Measurements from ENCODE around the gene SOBP. TPM values are rescaled to one million over a fixed set of nuclear protein-coding genes. Genes with fewer than 3 reads are reported as not detected.

SOBP gene
- total RNA-seq, 1 donor from 2014 or later, result 0.27 TPM

DNA sequence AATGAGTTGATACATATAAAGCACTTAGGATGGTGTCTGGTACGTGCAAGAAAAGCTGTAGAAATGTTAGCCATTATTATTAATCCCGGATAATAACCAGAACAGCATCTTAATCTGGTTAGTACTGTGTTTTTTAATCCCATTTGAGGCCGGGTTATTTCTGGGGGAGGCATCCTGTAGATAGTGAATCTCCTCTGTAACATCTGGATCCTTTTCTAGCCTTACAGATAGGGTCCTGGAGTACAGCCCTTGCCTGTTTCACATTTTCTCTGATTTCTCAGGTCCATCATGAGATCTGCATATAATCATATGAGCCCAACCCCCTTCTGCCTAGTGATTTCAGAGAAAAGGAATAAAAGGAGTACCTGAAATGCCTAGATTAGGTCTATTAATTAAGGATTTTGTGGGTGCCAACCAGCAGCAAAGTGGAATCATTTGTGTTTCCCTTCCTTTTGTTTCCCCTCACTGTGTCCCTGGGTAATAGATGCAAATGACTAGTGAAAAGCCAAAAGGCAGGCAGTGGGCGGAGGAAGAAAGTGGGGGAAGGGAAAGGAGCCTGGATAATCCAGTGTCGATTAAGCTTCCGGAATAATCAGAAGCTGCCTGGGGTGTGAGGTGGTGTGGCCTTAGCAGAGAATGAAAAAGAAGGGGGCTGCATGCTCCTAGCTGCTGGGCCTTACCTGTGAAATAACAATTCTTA is 88.9 kb downstream of the SOBP start:
- intact Hi-C loops (cut with micrococcal nuclease), result no loop called here

DNA sequence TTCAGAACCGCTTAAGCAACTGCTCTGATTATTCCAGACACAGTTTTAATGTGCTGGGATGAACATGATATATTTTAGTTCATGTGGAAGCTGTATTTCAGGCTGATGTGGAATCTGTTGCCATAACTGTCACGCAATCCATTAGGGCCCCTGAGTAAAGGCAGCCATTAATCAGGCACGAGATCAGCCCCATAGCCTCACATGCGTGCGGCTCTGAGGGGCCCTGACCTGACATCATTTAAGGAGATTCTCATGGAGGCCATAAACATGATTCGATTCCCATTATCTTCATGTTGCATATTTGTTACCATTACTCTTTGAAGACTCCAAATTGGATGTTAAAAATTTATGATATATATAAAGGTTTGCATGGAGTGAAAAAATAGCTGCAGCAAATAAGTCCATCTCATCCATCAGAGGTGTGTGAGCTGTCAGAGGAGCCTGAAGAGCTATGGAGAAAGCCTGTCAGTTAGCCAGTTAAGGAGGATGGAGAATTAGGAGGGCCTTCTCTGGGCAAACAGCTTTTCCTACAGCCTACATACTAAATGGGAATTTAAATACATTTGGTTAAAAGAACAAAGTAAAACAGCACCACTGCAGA is 89.6 kb downstream of the SOBP start:
- intact Hi-C loops (cut with micrococcal nuclease), result no loop called here

DNA sequence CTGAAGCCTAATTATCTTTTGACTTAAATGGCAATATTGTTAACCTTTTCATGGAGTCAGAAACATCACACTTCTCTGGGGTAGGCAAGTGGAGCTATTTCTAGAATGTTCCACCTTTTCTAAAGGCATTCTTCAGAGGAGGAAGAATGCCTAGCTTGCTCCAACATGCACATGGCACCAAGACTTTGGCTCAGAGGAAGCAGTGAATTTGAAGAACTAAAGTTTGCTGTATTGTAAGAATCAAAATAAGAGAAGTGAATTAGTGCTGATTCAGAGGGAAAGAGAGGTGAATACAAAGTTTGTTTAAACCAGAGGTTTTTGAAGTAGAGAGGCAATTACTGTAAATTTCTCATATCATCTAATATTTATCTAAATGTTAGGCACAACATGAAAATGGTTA is 92.2 kb downstream of the SOBP start:
- intact Hi-C loops (cut with micrococcal nuclease), result no loop called here

DNA sequence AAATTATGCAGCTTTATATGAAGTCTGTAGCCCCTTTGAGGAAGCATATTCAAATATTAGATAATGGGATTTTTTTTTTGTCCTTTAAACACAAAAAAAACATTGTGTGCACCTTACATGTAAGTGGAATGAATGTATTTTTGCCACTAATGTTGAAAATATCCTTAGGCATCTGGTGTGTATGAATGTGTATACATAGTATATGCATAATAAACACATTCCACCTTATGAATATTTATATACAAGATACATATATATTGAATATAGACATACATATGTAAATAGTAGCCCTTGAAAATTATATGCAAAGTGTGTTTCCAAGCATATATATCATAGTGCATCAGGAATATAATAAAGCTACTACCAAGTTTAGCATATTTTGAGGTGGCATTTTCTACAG is 94.8 kb downstream of the SOBP start:
- intact Hi-C loops (cut with micrococcal nuclease), result no loop called here

DNA sequence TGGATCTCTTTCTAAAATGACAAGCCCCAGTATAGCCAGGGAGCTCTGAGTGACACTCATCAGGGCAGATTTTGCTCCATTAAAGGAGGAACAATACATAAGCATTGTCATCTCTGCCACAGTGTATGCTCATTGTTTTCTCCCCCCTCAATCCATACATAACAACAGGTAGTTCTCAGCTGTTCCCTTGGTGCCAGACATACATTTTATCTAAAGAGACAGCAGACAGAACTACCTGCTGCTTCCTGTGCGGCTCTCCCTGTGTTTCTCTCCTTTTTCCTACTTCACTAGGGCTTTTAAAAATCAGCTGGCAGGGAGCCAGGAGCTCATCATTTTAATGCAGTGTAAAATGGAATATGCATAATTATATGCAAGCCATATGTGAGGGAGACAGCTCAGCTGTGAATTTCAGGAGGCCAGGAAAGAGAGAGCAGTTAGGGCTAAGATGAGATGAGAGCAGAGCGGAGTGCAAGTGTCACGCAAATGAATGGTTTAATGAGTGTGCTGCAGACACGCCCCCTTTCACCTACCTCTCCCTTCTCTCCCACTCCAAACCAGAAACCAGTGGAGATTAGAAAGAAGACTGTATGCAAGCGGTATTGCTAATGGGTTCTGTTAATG is 96.0 kb downstream of the SOBP start:
- intact Hi-C loops (cut with micrococcal nuclease), result no loop called here

DNA sequence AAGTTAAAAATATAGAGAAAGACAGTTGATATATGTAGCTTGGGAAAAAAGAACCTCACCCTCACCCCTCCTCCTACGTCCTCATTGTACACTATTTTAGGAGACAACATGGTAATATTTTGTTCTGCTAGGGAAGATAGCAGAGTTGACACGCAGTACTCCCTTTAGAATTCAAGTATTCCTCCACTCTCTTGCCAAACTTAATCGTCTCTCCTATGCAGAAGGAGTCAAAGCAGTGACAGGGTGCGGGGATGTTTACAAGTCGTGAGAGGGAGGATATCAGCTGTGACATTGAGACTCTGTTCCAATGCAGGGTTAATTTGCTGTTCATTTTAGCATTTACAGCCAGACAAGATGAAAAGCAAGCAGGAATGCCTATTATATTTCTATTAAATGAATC is 97.5 kb downstream of the SOBP start:
- intact Hi-C loops (cut with micrococcal nuclease), result no loop called here

DNA sequence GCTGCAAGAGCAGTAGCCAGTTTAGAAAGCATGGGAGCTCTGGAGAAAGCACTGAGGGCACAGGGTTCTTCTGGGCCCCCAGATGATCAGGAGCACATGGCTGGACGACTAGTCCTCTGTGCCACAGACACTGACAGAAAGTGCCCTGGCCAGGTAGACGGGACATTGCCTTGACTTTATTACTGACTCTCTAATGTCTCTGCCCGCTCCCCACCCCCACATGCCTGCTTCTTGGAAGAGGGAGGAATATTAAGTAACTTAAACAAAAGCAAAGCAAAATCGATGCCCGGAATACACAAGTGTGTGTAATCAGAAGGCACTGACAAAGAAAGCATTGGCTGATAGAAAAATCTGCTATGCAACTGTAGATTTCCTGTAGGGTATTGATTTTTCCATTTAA is 99.3 kb downstream of the SOBP start:
- intact Hi-C loops (cut with micrococcal nuclease), result no loop called here

DNA sequence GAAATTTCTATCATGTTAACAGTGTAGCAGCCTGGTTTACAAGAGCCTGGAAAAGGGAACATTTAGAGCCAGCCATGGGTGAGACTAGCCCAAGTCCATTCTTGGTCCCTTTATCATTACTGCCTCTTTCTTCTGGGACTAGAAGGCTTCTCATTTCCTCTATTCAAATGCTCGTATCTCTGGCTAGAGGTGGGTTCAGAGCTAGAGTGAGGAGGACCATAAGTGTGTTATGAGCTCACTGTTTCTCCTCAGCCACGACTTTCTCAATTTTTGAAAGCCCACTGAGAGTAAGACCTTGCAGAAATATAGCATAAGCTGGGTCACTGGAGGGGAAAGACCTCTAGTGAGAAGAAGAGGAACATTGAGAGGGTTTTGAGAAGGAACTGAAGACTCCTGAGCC is 100.0 kb downstream of the SOBP start:
- intact Hi-C loops (cut with micrococcal nuclease), result no loop called here

DNA sequence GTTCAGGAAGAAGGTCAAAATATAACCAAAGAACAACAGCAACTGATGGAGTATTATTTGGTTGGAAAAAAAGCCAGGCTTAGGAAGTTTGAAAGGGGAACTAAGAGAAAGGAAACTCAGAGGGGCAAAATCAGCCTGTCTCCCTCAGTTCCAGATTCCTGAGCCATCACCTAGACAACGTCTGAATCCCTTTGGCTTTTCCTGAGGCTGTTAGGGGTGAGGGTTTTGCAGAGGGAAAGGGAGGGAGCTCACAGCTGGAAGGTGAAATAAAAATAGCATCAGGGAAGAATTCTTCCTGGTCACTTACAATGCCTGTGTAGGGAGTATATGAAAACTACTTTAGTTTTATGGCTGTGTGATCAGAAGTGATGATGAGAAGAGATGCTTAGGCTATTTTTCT is 100.5 kb downstream of the SOBP start:
- intact Hi-C loops (cut with micrococcal nuclease), result no loop called here

DNA sequence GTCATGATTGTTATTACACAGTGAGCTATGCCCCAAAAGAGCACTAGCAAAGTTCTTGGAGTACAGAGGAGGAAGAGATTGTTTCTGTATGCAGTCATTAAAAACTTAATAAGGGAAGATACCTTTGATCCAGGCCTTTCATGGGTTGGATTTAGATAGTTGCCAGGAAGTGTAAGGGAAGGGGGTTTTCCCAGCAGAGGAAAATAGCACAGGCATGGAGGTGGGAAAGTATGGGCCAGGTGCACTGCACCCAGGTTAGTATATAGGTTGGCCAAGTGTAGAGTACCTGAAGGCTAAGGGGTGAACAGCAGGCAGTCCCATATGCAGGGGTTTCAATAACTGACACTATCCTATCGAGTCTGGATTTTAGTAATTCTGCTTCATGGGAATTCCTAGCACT is 101.4 kb downstream of the SOBP start:
- intact Hi-C loops (cut with micrococcal nuclease), result no loop called here

DNA sequence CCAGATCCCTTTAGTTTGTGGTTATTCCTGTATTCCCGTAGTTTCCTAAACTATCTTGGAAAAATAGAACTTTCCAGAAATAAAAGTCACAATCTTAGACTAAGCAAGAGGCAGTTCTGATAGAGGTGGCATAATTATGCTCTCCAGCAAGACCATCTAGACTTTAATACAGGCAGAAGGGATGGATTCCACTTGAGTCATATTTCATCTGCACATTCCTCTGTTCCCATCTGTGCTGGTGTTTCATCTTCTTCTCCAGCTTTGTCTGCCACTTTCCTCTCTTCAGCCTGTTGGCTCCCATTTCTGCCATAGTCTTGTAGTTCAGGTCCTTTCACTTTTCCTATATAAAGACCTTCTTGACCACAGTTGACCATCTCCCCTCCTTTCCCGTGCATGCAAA is 102.9 kb downstream of the SOBP start:
- intact Hi-C loops (cut with micrococcal nuclease), result no loop called here

DNA sequence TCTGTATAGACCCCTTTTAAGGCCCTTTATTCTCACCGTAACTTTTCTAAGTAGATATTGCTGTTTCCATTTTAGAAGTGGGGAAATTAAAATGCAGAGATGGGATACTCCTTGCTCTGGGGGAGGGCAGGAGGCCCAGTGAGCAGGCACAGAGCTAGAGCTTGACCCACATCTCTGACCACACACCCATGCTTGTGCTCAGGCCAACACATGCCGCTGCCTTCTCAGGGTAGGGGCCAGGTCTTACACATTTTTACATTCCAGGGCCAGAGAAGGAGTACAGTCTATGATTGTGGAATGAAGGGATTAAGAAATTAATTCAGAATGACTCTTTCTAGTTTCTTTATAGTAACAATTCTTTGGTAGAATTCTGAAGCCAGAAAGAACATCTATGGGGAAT is 104.8 kb downstream of the SOBP start:
- intact Hi-C loops (cut with micrococcal nuclease), result no loop called here

DNA sequence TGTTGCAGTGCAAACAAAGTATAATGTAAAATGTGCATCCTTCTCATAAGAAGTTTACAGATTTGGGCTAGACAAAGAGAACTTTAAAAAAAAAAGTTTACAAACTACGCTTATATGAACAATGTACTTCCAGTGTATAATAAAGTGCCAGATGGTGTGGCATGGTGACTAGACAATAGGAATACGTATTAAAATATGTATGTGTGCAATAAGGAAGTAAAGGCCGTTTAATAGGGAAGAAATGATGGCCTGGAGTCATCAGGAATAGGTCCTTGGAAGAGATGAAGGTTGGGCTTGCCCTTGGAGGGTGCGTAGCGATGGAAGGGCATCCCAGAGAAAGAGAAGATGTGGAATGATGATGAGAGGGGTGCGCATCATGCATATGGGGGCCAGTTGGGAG is 108.2 kb downstream of the SOBP start:
- intact Hi-C loops (cut with micrococcal nuclease), result no loop called here

DNA sequence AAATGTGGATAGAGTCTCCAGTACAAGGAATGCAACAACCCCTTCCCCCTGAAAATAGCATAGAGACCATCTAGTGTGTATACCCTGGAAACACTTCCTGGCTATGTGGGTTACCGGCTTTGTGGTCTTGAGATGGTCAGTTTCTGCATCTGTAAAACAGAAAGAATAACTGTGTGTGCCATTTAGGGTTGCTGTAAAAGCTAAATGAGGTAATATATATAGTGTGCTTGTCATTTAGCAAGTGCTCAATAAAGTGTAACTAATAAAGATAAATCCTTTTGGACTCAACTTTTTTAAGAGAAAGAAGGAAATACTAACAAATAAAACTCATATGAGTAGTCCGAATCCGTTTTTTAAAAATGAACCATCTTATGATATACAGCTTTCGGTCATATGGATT is 109.1 kb downstream of the SOBP start:
- intact Hi-C loops (cut with micrococcal nuclease), result no loop called here

DNA sequence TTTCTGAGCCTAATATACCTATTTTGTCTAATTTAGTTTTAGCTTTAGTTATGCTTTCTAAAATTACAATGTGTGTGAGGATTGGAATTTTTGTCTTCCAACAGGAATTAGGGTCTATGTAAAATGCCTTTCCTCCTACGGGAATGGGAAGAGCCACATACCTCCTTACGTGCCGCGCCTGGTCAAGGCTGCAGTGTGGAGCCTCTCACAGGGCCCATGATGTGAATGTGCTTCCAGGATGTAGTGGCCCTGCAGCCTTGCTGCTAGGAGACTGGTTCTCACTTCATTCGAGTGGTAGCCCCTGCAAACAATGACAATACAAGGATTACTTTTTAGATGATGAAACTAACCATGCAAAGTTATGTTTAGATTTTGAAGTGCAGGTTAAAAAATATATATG is 110.2 kb downstream of the SOBP start:
- intact Hi-C loops (cut with micrococcal nuclease), result no loop called here

DNA sequence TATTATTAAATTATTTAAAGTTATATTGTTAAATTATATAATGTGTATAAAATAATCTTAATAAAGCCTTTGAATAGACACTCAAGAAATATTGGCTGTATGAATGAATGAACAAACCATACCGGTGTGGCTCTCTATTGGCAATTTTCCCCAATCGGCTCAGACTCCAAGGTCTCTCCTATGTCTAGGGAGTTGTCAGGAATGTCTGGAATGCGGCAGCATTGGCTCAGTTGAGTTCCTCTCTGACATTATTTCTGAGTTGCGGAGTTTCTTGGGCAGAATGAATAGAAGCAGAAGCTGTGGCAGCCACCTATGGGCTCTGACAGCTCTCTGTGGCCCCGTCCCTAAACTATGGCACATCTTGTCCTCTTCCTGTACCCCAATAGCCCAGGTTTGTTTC is 111.0 kb downstream of the SOBP start:
- intact Hi-C loops (cut with micrococcal nuclease), result no loop called here

DNA sequence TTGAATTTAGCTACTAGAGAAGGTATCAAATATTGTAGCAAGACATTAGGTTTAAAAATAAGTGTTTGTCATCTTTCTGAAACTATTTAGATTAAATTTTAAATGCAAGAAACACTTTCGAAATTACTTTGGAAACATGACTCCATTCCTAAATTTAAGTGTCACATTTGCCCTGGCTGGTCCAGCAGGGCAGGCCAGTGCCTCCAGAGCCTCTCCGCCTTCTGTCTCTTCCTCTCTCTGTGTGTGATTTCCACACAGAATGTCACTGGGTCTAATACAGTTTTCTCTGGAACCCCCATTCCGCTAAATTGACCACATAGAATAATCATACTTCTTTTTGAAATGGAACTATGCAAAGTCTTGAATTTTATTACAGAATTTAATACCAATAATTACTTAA is 111.5 kb downstream of the SOBP start:
- intact Hi-C loops (cut with micrococcal nuclease), result no loop called here

DNA sequence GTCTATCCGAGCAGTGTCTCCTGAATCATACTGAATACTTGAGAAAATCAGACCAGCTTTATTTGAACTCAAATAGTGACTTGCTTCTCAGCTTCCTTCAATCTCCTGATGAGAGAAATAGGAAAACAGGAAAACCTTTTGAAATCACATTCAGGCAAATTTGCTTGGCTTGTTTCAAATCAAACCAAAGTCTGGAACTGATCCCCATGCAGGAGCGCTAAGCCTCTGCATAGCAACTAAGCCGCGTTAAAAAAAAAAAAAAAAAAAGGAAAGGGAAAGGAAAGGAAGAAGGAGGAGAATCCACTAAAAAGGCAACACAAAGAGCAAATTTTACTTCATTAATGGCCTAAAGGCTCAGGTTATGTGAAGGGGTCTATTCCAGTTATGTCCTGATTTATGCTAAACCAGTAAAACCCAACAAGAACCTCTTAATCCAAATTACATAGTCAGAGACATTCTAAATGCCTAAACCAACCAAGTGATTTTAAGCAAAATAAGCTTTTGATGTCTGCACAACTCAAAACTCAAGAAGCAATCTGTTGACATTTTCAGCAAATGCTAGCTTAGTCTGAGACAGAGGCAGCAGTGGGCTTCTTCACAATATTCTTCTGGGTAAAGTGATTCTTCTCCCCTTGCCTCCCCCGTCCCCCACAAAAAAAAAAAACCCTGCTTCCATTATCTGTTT is 112.5 kb downstream of the SOBP start:
- intact Hi-C loops (cut with micrococcal nuclease), result no loop called here

DNA sequence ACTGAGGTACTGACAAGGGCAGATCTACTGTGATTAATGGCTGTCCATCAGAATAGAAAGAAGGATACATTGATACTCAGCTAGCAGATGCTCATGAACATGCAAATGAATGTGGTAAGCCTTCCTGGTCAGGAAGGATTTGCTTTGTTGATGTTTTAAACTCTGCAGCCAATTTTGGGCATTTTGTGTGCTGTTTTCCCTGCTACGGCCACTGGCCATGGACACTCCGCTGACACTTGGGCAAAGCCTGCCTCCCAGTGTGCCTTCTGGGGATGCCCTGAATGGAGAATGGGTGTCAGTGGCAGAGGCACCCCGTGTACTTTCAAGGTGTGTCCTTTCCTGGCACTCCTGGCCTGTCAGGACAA is 113.1 kb downstream of the SOBP start:
- intact Hi-C loops (cut with micrococcal nuclease), result no loop called here

DNA sequence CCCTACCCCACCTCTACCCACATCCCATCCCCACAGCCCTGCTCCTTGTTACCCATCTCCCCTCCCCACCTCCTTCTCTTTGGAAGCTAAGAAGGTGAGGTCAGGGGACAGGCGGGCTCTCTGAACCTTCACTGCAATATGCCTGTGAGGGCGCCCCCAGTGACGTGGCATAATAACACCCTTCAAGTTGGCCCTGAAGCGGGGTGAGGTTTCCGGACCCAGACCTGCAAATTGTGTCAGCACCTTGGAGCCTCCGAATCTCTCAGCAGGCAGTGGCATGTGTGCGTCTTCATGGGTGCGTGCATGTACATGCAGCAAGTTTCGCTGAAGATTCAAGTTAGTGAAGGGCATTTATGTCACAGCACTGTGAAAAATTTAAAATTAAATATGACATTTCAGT is 114.6 kb downstream of the SOBP start:
- intact Hi-C loops (cut with micrococcal nuclease), result no loop called here

DNA sequence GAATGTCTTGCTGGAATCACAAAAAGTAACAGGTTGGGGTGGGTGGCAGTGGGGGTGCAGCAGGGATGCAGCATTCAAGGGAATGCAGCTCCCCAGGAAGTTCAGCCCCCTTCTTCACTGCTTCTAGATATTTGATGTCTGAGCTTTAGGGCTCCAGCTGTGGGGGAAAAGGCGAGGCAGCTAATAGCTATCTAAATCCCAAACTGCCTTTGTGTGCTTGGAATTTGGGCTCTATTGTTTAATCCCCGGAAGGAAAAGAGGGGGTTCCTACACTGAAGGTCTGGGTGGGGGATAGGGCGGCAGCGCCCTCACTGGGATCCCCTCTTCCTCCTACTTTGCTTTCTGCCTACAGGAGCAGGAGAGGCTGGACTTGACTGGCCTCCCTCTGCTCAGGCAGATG is 116.5 kb downstream of the SOBP start:
- intact Hi-C loops (cut with micrococcal nuclease), result no loop called here

DNA sequence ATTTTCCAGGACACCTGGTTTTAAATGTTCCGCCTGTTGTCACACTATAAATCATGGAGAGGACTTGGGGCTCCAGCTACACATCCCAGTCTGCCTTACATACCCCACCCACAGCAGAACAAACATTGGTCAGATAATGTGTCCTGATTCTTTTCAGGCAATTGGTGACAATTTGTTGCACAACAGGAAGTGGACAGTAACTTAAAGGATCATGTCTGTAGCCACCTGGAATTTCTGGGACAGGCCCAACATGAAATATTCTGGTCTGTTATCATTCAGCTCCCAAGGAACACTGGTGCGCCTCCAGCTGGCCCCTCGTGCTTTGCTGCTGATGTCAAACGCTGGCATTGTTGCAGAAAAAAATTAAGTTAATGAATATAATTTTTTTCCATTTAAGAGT is 117.2 kb downstream of the SOBP start:
- intact Hi-C loops (cut with micrococcal nuclease), result no loop called here

All from T-helper 1 cell treated with Interleukin-12 subunit alpha and Interleukin-12 subunit beta and Interleukin-4 antibody, amounts not matched to agents 30 ng/mL and 1 ng/mL, for 36 hours (primary cell).